ENCODE results near the gene ASAP2.

ASAP2 gene

GRCh38 chr2:9451231-9451630 is 244.6 kb downstream of the ASAP2 start:
- no peaks in the 10 kb centered on the region for H3K9me3 ChIP-seq (ENCODE audit: control insufficient read depth, insufficient read depth, low read length)
- no peak overlapping the region for H3K9ac ChIP-seq (ENCODE audit: low read depth, low read length)
- peaks cover 88% of the 10 kb centered on the region for H3K36me3 ChIP-seq (ENCODE audit: control insufficient read depth, insufficient read depth, low read length)
- H3K4me3 ChIP-seq (ENCODE audit: low read depth, low read length) = no peak overlapping the region
- H3K4me1 ChIP-seq (ENCODE audit: control insufficient read depth, insufficient read depth, low read length) = no peaks in the 10 kb centered on the region
- H3K27me3 ChIP-seq (ENCODE audit: control insufficient read depth, insufficient read depth, low read length) = no peaks in the 10 kb centered on the region
- H3K27ac ChIP-seq (ENCODE audit: low read depth, low read length) = no peak overlapping the region
